GM12878 (cell line): ENCODE measurements around the gene GBP2. TPM values are rescaled to one million over a fixed set of nuclear protein-coding genes. Genes with fewer than 3 reads are reported as not detected.

Source experiments
- ATAC-seq: fragments of 200-7000 bp; cut with Tn5 transposase; 3 replicates; pipeline ENCODE4 v1.9.1; 2020; ENCODE audit warnings: mild to moderate bottlenecking, moderate library complexity
- BruUV-seq: library from RNA; stranded (reverse); fragments of 400-500 nt; replicated peaks from 2 replicates; lab custom pipeline; 2021; lab: Mats Ljungman, UMichigan
- CTCF ChIA-PET: fragments of 300-600 bp; sonication (Branson Sonifier 250); formaldehyde crosslinking; extraction: SDS; loops from one replicate; lab custom pipeline; 2021; ENCODE audit warnings: inconsistent platforms; lab: Yijun Ruan, JAX
- POLR2A ChIA-PET: fragments of 350-600 bp; formaldehyde crosslinking; extraction: SDS; loops from one replicate; lab custom pipeline; 2021; ENCODE audit warnings: inconsistent platforms; lab: Charles Lee
- RAD21 ChIA-PET: fragments of 300-600 bp; sonication (Branson Sonifier 250); formaldehyde crosslinking; loops from one replicate; lab custom pipeline; 2023; ENCODE audit warnings: antibody characterized with exemption; ENCODE audit not compliant: unreplicated experiment; lab: Charles Lee
- SMC1A ChIA-PET: fragments of 300-600 bp; sonication (Branson Sonifier 250); formaldehyde crosslinking; loops from one replicate; lab custom pipeline; 2023; ENCODE audit not compliant: unreplicated experiment, uncharacterized antibody; lab: Charles Lee
- DNase-seq: peaks from one replicate; pipeline ENCODE4 v3.0.0-alpha.2; 2011; ENCODE audit warnings: low read depth, low spot score
- FAIRE-seq: peaks from 3 replicates; lab custom pipeline; 2011; peaks lifted over from hg19 to GRCh38; lab: Jason Lieb, UNC
- H2AFZ ChIP-seq: 2 replicates; pipeline ENCODE4 v1.6.0; 2011; ENCODE audit warnings: low read depth, low read length, control low read depth; ENCODE audit not compliant: control insufficient read depth
- H3K27ac ChIP-seq: 2 replicates; pipeline ENCODE4 v1.5.1; 2011; ENCODE audit warnings: control low read depth; ENCODE audit not compliant: control insufficient read depth, insufficient read depth
- H3K27me3 ChIP-seq, 2 experiments: replicated peaks in 1 of 2; 2 replicates each; pipeline versions ENCODE4 v1.6.0 to v1.6.1; 2011; ENCODE audit warnings: low read length in 1 of 2; ENCODE audit not compliant: control insufficient read depth in 2 of 2, insufficient read depth in 2 of 2
- H3K36me3 ChIP-seq, 2 experiments: 2 replicates each; pipeline ENCODE4 v1.5.1; 2011; ENCODE audit warnings: low read length in 1 of 2; ENCODE audit not compliant: control insufficient read depth in 2 of 2, insufficient read depth in 2 of 2
- H3K4me1 ChIP-seq: 2 replicates; pipeline ENCODE4 v1.6.1; 2011; ENCODE audit warnings: mild to moderate bottlenecking, low read length, moderate library complexity, mixed read lengths; ENCODE audit not compliant: control insufficient read depth, insufficient read depth
- H3K4me2 ChIP-seq: 2 replicates; pipeline ENCODE4 v1.6.0; 2011; ENCODE audit warnings: control low read depth; ENCODE audit not compliant: control insufficient read depth, insufficient read depth
- H3K4me3 ChIP-seq: fragments of 200-600 bp; sonication (generic); 2 replicates; pipeline ENCODE4 v1.5.1; 2016
- H3K79me2 ChIP-seq: 2 replicates; pipeline ENCODE4 v1.6.0; 2011; ENCODE audit warnings: low read length; ENCODE audit not compliant: control insufficient read depth, insufficient read depth
- H3K9ac ChIP-seq: 2 replicates; pipeline ENCODE4 v1.8.0; 2011; ENCODE audit warnings: low read length, control low read depth, mixed read lengths; ENCODE audit not compliant: control insufficient read depth, insufficient read depth
- H3K9me3 ChIP-seq: replicated peaks from 3 replicates; pipeline ENCODE4 v1.5.1; 2011; ENCODE audit warnings: mild to moderate bottlenecking, low read length; ENCODE audit not compliant: control insufficient read depth, insufficient read depth
- H4K20me1 ChIP-seq: 2 replicates; pipeline ENCODE4 v1.6.0; 2011; ENCODE audit not compliant: control insufficient read depth, insufficient read depth
- CBFB ChIP-seq: IDR thresholded peaks from 2 replicates; pipeline ENCODE4 v1.6.1; 2016; ENCODE audit warnings: antibody characterized with exemption, low read depth
- CREM ChIP-seq: IDR thresholded peaks from 2 replicates; pipeline ENCODE4 v1.6.1; 2014; ENCODE audit warnings: antibody characterized with exemption, low read depth
- EZH2 ChIP-seq: IDR thresholded peaks from 2 replicates; pipeline ENCODE4 v1.6.1; 2012; ENCODE audit warnings: low read depth, mild to moderate bottlenecking, control low read depth, inconsistent platforms, low read length, borderline replicate concordance; ENCODE audit not compliant: control insufficient read depth
- IKZF2 ChIP-seq, 2 experiments: fragments of 450-650 bp; IDR thresholded peaks; 2 replicates each; pipeline ENCODE4 v1.6.1; 2017; ENCODE audit warnings: mild to moderate bottlenecking in 2 of 2, moderate library complexity in 2 of 2
- KDM1A ChIP-seq: fragments of 200-600 bp; sonication (generic); IDR thresholded peaks from 2 replicates; pipeline ENCODE4 v1.6.1; 2016; ENCODE audit warnings: borderline replicate concordance
- MTA2 ChIP-seq: fragments of 450-650 bp; IDR thresholded peaks from 2 replicates; pipeline ENCODE4 v1.6.1; 2016; ENCODE audit warnings: low read depth, mild to moderate bottlenecking, moderate library complexity
- PML ChIP-seq: IDR thresholded peaks from 2 replicates; pipeline ENCODE4 v1.6.1; 2012; ENCODE audit warnings: low read length, inconsistent platforms
- in situ Hi-C: fragments of 300-500 bp; cut with MboI; formaldehyde crosslinking; loops from 9 replicates; pipeline ENCODE4 v1.14.3; 2018; ENCODE audit warnings: mixed read lengths
- intact Hi-C: fragments of 100-400 bp; cut with micrococcal nuclease; formaldehyde crosslinking; loops from one replicate; pipeline ENCODE4 v1.14.2; 2022; ENCODE audit not compliant: unreplicated experiment
- polyA plus RNA-seq, 11 experiments: library from polyadenylated mRNA; depleted of rRNA in 4 of 11; unstranded in 6 of 11; stranded (reverse) in 5 of 11; fragments of >200 nt; fragmentation: Nextera tagmentation in 4 of 11; fragmentation: Illumina TruSeq in 1 of 11; extraction: Ambion mirVana in 4 of 11; extraction: Trizol in 1 of 11; gene quantifications; 1 replicate in 1 of 11; 2 replicates in 10 of 11; pipeline versions ENCODE4 v1.2.1 to v1.2.3, GENCODE V29; 2011 to 2016; ENCODE audit warnings: inconsistent platforms in 2 of 11, missing spikeins in 2 of 11, low read depth in 1 of 11
- total RNA-seq, 4 experiments: library from RNA; depleted of rRNA in 3 of 4; stranded (reverse); fragments of >200 nt in 3 of 4; fragmentation: Illumina TruSeq in 1 of 4; extraction: Trizol in 1 of 4; gene quantifications; 2 replicates each; pipeline versions ENCODE4 v1.2.1 to v1.2.3, GENCODE V29; 2013 to 2021

The GBP2 gene
- total and polyA plus RNA-seq, 10 of the 15 experiments (the other 5 are each of a cell fraction or from before 2014, with no cell fraction given): 1.6 to 5.9 (median 3.2) TPM

DNA sequence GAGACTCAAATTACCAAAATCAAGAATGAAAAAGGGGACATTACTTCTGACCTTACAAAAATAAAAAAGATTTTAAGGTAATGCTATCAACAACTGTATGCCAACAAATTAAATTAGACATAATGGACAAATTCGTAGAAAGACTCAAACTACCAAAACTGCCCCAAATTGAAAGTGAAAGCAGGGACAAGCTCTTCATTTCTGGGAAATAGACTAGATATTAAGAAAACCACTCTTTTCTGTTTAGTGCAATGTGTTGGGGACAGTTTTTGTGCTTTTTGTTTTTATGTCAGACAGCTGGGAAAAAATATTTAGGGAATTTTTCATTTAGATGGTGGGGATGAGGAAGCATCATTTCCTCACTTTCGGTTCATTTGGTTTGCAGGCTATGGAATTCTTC, 56.0 kb downstream of the GBP2 start (continued):
- TF ChIP-seq EZH2 (no peak), MTA2 (no peak), KDM1A (no peak)

DNA sequence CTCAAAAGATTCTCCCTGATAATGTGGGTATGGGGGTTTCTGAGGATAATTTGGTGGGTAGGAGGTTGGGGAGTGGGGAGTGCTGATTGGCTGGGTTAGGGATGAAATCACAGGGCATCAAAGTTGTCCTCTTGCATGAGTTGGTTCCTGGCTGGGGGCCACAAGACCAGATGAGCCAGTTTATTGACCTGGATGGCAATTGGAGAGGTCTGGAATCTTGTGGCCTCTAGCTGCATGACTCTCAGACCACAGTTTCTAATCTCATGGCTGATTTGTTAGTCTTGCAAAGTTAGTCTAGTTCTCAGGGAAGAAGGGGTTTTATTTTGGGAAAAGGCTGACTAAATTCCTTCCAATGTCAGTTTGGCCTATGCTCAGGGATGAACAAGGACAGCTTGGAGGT, 57.6 kb downstream of the GBP2 start:
- intact Hi-C loops: no loop called here
- FAIRE-seq: no peak
- no peaks in the 10 kb centered on the region for H3K36me3 ChIP-seq
- no peaks in the 10 kb centered on the region for H3K4me1 ChIP-seq
- peaks cover 6% of the 10 kb centered on the region for H3K79me2 ChIP-seq
- H3K4me3 ChIP-seq: no peak overlapping the region
- ChIA-PET SMC1A (interaction anchor here (0.9 to 2.9 kb wide), 2 partner anchors 10 to 13 kb away, joined by 3 to 15 read pairs; no protein-coding TSS in a partner anchor), POLR2A (no interaction called here), RAD21 (no interaction called here), CTCF (no interaction called here)
- TF ChIP-seq CBFB (no peak), CREM (no peak), IKZF2 (IDR thresholded peaks at IDR 0.05) (no peak), PML (no peak)
- H3K9ac ChIP-seq: no peak overlapping the region
- in situ Hi-C loops: no loop called here
- H3K27ac ChIP-seq: no peak overlapping the region
- no peak for ATAC-seq
- no peaks in the 10 kb centered on the region for H3K27me3 ChIP-seq
- no TSS peak for BruUV-seq
- H3K4me2 ChIP-seq: no peak overlapping the region
- no peaks in the 10 kb centered on the region for H4K20me1 ChIP-seq
- no peaks in the 10 kb centered on the region for H3K9me3 ChIP-seq
- H2AFZ ChIP-seq: no peak overlapping the region
- no peak for DNase-seq
